GOT3 (cell line): ENCODE results near the gene JMJD1C.
"Not testable (repeated sequence)": the region's sequence is repeated elsewhere in the genome, so short reads cannot be mapped to it uniquely, and the experiment has no call there.

ENCODE experiments used
- DNase-seq: peaks from one replicate; lab custom pipeline; 2025; ENCODE audit warnings: mixed read lengths; lab: John Stamatoyannopoulos, UW

JMJD1C gene

DNA sequence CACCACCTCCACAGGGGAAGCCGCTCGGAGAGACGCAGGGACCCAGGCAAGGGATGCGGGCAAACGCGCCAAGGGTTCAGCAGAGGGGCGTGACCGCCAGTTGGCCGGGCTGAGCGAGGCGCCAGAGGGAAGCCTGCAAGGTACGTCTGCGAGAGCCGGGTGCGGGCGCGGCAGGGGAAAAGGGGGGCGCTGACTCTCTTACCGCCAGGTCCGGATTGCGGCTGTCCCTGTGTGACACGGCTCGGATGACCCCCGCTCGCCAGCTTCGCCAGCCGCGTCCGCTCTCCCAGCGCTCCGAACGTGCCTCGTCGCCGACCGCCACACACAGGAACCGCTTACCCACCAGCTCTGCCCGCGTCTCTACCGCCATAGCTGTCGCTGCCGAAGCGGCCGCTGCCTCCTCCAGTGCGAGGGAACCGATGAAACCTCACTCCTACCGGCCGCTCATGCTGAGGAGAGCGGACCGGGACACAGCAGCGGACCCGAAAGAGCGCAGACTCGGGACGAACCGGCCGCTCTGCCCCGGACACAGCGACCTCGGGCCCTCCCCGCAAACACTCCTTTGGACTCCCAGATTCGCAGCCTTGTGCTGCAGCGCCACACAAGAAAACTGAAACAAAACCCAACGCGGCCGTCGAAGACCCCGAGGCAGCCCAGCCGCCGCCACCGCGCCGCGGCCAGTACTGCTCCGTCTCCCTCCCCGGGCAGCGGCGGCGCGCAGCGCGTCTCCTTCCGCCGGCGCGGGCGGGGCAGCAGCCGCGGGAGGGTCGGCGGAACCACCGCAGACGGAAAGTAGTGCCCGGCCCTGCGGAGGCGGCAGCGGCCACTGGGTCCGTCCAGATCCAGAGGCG, at the start of gene JMJD1C:
Gene JMJD1C, minus strand, starts transcription at position 685 of the 851 bp plus-strand sequence. Its CDS starts 315 bp downstream, at position 370.
- DNase-seq, result peak; percentile 2

- DNase-seq, result no peak
Measured at GRCh38 chr10:63515002-63515763, 49.4 kb upstream of the JMJD1C start.

DNA sequence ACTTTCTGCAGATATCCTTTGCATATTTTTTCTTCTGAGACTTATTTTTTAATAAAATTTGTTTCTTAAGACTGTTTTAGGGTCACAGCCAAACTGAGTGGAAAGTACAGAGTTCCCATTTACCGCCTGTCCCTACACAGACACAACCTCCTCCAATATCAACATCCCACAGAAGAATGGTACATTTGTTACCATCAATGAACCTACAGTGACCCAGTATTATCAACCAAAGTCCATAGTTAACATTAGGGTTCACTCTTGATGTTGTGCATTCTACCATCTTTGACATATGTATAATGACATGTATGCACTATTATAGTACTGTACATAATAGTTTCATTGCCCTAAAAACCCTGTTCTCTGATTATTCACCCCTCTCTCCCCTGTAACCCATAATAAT, 40.8 kb upstream of the JMJD1C start:
- no peak for DNase-seq

DNA sequence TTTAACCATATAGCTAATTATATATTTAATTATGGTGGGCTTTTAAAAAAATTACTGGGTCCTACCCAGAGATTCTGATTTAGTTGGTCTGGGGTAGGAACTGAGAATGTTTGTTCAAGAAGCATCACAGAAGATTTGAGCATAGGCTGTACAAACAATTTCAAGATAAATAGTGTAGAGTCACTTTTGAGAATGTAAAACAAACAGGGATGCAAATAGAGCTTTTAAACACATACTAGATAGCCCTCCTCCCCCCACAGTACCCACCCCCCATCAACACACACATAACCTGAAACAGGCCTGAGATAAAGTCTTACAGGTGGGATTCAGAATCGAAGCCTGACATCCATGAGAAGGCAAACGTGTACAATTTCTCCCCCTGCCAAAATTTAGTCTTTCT, 39.8 kb upstream of the JMJD1C start:
- no peak for DNase-seq

DNA sequence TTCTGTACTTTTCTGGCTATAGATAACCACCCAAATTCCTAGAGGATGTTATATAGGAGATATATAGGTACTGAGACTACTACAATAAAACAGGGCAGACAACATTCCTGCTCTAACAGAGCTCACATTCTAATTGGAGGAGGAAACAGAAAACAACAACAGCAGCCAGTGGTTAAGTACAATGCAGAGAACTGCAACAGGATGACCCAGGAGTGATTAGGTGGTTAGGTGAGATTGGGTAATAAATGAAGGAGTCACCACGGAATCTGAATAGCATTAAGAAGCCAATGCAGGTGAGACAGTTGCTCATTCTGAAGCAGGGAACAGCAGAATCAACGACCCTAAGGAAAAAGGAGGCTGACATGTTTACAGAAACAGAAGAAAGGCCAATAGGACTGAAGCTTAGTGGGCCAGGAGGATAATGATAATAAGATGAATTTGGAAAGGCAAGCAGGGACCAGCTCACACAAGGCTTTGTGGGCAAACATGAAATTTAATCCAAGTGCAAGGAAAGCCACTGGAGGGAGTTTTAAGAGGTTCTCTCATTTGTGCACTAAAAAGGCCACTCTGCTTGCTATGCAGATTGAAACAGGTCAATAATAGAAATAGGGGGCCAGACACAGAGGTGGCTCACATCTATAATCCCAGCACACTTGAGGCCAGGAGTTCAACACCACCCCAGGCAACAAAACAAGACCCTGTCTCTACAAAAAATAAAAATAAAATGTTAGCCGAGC, 38.5 kb upstream of the JMJD1C start:
- DNase-seq, result no peak

GRCh38 chr10:63503395-63503794, 37.6 kb upstream of the JMJD1C start:
- DNase-seq, result no peak

DNA sequence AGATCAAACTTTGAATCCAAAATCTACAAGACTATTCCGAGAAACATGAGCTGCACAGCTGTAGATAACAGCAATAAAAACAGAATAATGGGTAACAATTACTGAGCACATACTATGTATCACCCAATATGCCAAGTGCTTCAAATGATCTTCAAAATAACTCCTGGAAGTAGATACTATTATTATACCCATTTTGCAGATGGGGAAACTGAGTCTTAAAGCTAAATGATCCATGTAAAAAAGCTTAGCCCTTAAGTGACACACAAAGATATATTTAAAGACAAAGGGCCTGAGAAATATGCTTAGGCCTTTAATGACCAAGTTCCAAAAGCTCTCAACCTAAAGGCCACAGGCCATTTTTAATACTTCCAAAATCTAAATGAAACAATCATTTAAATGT, 37.1 kb upstream of the JMJD1C start:
- DNase-seq, result no peak

GRCh38 chr10:63501954-63502353, 36.2 kb upstream of the JMJD1C start:
- DNase-seq, result no peak

GRCh38 chr10:63500551-63500950, 34.8 kb upstream of the JMJD1C start:
- not testable (repeated sequence) for DNase-seq

DNA sequence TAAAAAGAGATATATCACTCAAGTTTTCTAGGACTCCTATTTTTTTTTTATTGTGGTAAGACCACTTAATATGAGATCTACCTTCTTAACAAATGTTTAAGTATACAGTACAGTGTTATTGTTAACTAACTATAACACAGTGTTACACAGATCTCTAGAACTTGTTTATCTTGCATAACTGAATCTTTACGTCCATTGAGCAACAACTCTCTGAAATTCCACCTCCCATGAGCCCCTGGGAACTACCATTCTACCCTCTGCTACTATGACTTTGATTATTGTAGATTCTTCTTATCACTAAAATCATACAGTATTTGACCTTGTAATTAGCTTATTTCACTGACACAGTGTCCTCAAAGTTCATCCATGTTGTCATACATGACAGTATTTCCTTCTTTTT, 32.9 kb upstream of the JMJD1C start:
- no peak for DNase-seq

DNA sequence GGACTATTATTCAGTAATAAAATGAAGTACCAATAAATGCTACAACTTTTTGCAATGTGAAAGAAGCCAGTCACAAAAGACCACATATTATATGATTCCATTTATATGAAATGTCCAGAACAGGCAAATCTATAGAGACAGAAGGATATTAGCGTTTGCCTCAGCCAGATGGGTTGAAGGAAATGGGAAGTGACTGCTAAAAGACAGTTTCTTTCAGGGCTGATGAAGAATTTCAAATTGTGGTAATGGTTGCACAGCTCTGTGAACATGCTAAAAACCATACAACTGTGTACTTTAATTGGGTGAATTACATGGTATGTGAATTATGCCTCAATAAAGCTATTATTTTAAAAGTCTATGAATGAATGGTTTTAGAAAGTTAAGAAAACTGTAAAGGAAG, 31.5 kb upstream of the JMJD1C start:
- DNase-seq, result no peak

- DNase-seq, result no peak
Measured at GRCh38 chr10:63496561-63496960, 30.8 kb upstream of the JMJD1C start.

GRCh38 chr10:63494951-63495350, 29.2 kb upstream of the JMJD1C start:
- DNase-seq, result no peak

DNA sequence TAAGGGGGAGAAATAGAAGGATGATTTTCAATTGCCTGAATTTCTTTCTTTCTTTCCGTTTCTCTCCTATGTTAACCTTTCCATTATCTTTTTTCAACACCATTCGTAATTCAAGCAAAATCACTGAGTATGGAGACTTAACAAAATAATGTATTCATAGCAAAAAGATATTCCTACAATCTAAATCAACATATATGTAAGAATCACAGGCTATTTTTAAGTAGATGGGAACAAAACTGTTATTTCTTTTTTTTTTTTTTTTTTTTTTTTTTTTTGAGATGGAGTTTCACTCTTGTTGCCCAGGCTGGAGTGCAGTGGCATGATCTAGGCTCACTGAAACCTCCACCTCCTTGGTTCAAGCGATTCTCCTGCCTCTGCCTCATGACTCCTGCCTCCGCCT, 27.2 kb upstream of the JMJD1C start:
- no peak for DNase-seq

DNA sequence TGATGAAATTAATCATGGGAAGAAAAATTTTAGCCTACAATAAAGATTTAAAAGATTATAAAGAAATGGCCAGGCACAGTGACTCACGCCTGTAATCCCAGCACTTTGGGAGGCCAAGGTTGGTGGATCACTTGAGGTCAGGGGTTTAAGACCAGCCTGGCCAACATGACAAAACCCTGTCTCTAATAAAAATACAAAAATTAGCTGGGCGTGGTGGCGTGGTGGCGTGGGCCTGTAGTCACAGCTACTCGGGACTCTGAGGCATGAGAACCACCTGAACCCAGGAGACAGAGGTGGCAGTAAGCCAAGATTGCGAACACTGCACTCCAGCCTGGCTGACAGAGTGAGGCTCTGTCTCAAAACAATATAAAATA, 26.5 kb upstream of the JMJD1C start:
- DNase-seq, result not testable (repeated sequence)

DNA sequence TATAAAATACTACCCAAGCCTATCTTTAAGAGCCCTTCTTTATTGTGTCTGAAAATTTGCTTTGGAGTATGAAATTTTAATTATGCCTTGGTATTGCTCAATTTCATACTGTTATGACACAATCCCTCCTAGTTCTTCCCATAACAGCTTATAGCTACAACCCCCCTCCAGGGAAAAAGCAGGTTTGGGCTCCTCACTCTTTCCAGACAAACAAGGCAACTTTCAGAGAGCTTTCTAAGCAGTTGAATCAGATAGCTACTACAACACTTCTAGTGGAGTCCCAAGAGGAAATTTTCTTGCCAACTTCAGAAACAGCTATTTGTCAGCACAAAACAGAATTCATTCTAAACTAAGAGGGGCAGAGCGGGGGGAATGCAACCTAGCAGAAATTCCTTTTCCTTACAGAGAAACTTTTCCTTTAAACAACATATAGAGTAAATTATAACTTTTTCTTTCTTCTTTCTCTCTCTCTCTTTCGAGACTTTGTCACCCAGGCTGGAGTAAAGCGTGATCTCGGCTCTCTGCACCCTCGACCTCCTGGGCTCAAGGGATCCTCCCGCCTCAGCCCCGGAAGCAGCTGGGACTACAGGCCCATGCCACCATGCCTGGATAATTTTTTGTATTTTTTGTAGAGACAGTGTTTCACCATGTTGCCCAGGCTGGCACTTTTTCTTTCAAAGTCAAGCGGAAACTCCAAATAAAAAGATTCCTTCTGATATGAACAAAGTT, 26.0 kb upstream of the JMJD1C start:
- no peak for DNase-seq

GRCh38 chr10:63489838-63490237, 24.1 kb upstream of the JMJD1C start:
- DNase-seq, result no peak

- DNase-seq, result no peak
Measured at GRCh38 chr10:63487990-63488389, 22.2 kb upstream of the JMJD1C start.

DNA sequence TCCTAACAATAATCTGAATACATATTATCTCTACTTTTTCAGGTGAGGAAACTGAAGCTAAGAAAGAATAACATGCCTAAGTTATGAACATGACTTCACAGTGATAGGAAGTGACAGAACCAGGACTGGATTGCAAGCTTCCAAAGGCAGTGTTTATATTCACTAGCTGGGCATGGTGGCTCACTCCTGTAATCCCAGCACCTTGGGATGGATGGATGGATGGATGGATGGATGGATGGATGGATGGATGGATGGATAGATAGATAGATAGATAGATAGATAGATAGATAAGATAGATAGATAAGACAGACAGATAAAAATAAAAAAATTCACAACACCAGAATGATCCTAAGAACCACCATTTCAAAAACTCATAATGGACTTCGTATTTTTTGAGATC, 18.2 kb upstream of the JMJD1C start:
- DNase-seq, result no peak

GRCh38 chr10:63481815-63482421, 16.1 kb upstream of the JMJD1C start:
- DNase-seq, result no peak

- DNase-seq, result no peak
Measured at GRCh38 chr10:63480237-63480636, 14.5 kb upstream of the JMJD1C start.

DNA sequence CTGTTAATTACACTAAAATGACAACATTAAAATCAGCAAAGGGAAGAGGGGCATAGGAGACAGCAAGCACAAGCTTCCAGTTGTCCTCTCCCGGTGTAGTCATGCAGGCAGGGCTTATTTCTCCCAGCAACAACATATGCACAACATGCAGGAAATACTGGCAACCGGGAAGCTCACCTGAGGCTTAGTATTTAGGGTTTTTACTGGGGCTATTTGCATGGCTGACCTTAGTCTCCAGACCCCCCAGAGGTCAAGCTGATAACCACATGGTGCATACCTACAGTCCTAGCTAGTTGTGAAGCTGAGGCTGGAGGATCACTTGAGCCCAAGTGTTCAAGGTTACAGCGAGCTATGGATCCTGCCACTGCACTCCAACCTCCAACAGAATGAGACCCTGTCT, 12.8 kb upstream of the JMJD1C start:
- no peak for DNase-seq
